Mucosa of stomach (tissue), 1 donor: ENCODE measurements around the gene TOMM40L.
"Not testable (repeated sequence)": the region's sequence is repeated elsewhere in the genome, so short reads cannot be mapped to it uniquely, and the experiment has no call there.

Source experiments
- H3K27me3 ChIP-seq: one replicate; pipeline ENCODE4 v1.7.0; 2013; ENCODE audit warnings: mild to moderate bottlenecking, low read length; ENCODE audit not compliant: control insufficient read depth, insufficient read depth
- H3K36me3 ChIP-seq: one replicate; pipeline ENCODE4 v1.7.0; 2013; ENCODE audit warnings: low read length; ENCODE audit not compliant: control insufficient read depth, insufficient read depth
- H3K4me1 ChIP-seq: one replicate; pipeline ENCODE4 v1.7.0; 2013; ENCODE audit warnings: mild to moderate bottlenecking, low read length; ENCODE audit not compliant: control insufficient read depth, insufficient read depth
- H3K4me3 ChIP-seq: one replicate; pipeline ENCODE4 v1.7.0; 2013; ENCODE audit warnings: low read length
- H3K9ac ChIP-seq: one replicate; pipeline ENCODE4 v1.7.0; 2013; ENCODE audit warnings: mild to moderate bottlenecking, low read length, moderate library complexity
- H3K9me3 ChIP-seq: one replicate; pipeline ENCODE4 v1.7.0; 2013; ENCODE audit warnings: mild to moderate bottlenecking, low read length, moderate library complexity; ENCODE audit not compliant: control insufficient read depth
- donor health status: Pancreatic carcinoma.

TOMM40L gene

GRCh38 chr1:161216945-161217712 lies 8.7 kb upstream of the TOMM40L start:
- H3K9ac ChIP-seq = peak overlapping the region; percentile 51
- H3K36me3 ChIP-seq = peaks cover 10% of the 10 kb centered on the region
- no peaks in the 10 kb centered on the region for H3K9me3 ChIP-seq
- no peak overlapping the region for H3K4me3 ChIP-seq
- H3K4me1 ChIP-seq = no peaks in the 10 kb centered on the region
- no peaks in the 10 kb centered on the region for H3K27me3 ChIP-seq

- no peaks in the 10 kb centered on the region for H3K4me1 ChIP-seq
- H3K4me3 ChIP-seq = no peak overlapping the region
These were observed 8.0 kb upstream of the TOMM40L start for GRCh38 chr1:161217831-161218230.

GRCh38 chr1:161218301-161219077 lies 7.4 kb upstream of the TOMM40L start:
- H3K36me3 ChIP-seq = peaks cover 3% of the 10 kb centered on the region
- H3K4me3 ChIP-seq = no peak overlapping the region
- no peaks in the 10 kb centered on the region for H3K9me3 ChIP-seq
- H3K27me3 ChIP-seq = no peaks in the 10 kb centered on the region
- H3K4me1 ChIP-seq = no peaks in the 10 kb centered on the region
- H3K9ac ChIP-seq = no peak overlapping the region

More at GRCh38 chr1:161217831-161218230, 8.0 kb upstream of the TOMM40L start:
- Histone ChIP-seq H3K27me3 (no peaks in the 10 kb centered on the region), H3K9me3 (no peaks in the 10 kb centered on the region), H3K36me3 (peaks cover 10% of the 10 kb centered on the region), H3K9ac (no peak overlapping the region)

GRCh38 chr1:161219078-161219892 lies 6.6 kb upstream of the TOMM40L start:
- H3K4me3 ChIP-seq = no peak overlapping the region
- H3K9me3 ChIP-seq = no peaks in the 10 kb centered on the region
- H3K9ac ChIP-seq = no peak overlapping the region
- H3K36me3 ChIP-seq = no peaks in the 10 kb centered on the region
- no peaks in the 10 kb centered on the region for H3K4me1 ChIP-seq
- H3K27me3 ChIP-seq = no peaks in the 10 kb centered on the region

GRCh38 chr1:161220002-161220401 lies 5.9 kb upstream of the TOMM40L start:
- H3K4me1 ChIP-seq = peaks cover 1% of the 10 kb centered on the region
- no peak overlapping the region for H3K4me3 ChIP-seq
- no peak overlapping the region for H3K9ac ChIP-seq
- no peaks in the 10 kb centered on the region for H3K27me3 ChIP-seq
- H3K36me3 ChIP-seq = no peaks in the 10 kb centered on the region
- no peaks in the 10 kb centered on the region for H3K9me3 ChIP-seq

GRCh38 chr1:161222175-161223019 lies 3.5 kb upstream of the TOMM40L start:
- no peak overlapping the region for H3K9ac ChIP-seq
- H3K27me3 ChIP-seq = no peaks in the 10 kb centered on the region
- H3K9me3 ChIP-seq = no peaks in the 10 kb centered on the region
- H3K4me3 ChIP-seq = no peak overlapping the region
- H3K4me1 ChIP-seq = peaks cover 22% of the 10 kb centered on the region
- H3K36me3 ChIP-seq = no peaks in the 10 kb centered on the region

GRCh38 chr1:161223805-161224694 lies 1.8 kb upstream of the TOMM40L start:
- peaks cover 26% of the 10 kb centered on the region for H3K4me1 ChIP-seq
- H3K9ac ChIP-seq = no peak overlapping the region
- H3K9me3 ChIP-seq = no peaks in the 10 kb centered on the region
- no peaks in the 10 kb centered on the region for H3K36me3 ChIP-seq
- H3K27me3 ChIP-seq = no peaks in the 10 kb centered on the region
- H3K4me3 ChIP-seq = no peak overlapping the region

- not testable (repeated sequence) for H3K27me3 ChIP-seq, H3K9me3 ChIP-seq, H3K36me3 ChIP-seq, H3K9ac ChIP-seq, H3K4me3 ChIP-seq
- peaks cover 26% of the 10 kb centered on the region for H3K4me1 ChIP-seq
These were observed 1.2 kb upstream of the TOMM40L start for GRCh38 chr1:161224695-161225087.

GRCh38 chr1:161225178-161225533 lies 704 bp upstream of the TOMM40L start:
- Histone ChIP-seq H3K36me3 (no peaks in the 10 kb centered on the region), H3K4me1 (peaks cover 26% of the 10 kb centered on the region), H3K9me3 (no peaks in the 10 kb centered on the region), H3K27me3 (no peaks in the 10 kb centered on the region), H3K9ac (no peak overlapping the region), H3K4me3 (no peak overlapping the region)

GRCh38 chr1:161226320-161226711 lies 456 bp downstream of the TOMM40L start:
- H3K36me3 ChIP-seq = no peaks in the 10 kb centered on the region
- peak overlapping the region; percentile 75 for H3K9ac ChIP-seq
- no peaks in the 10 kb centered on the region for H3K9me3 ChIP-seq
- H3K4me1 ChIP-seq = peaks cover 26% of the 10 kb centered on the region
- H3K4me3 ChIP-seq = peak overlapping the region; percentile 93
- no peaks in the 10 kb centered on the region for H3K27me3 ChIP-seq

- Histone ChIP-seq H3K27me3 (no peaks in the 10 kb centered on the region), H3K36me3 (no peaks in the 10 kb centered on the region), H3K4me3 (peak overlapping the region; percentile 93), H3K4me1 (peaks cover 26% of the 10 kb centered on the region), H3K9me3 (no peaks in the 10 kb centered on the region), H3K9ac (peak overlapping the region; percentile 75)
These were observed 899 bp downstream of the TOMM40L start for GRCh38 chr1:161226759-161227158.
